GM19397 (cell line): Measurements from ENCODE around the gene ARHGAP42.

Experiments
- ATAC-seq: cut with Tn5 transposase; IDR thresholded peaks from one replicate; pipeline ENCODE4 v1.9.1; 2021; ENCODE audit warnings: mild to moderate bottlenecking, moderate library complexity; ENCODE audit not compliant: unreplicated experiment

ARHGAP42 gene

GRCh38 chr11:100948936-100949335, 261.8 kb downstream of the ARHGAP42 start:
- no peak for ATAC-seq

GRCh38 chr11:100949443-100949842, 262.4 kb downstream of the ARHGAP42 start:
- ATAC-seq, result no peak

- ATAC-seq, result no peak
Measured at GRCh38 chr11:100955318-100955717, 268.2 kb downstream of the ARHGAP42 start.

GRCh38 chr11:100956351-100956750, 269.3 kb downstream of the ARHGAP42 start:
- ATAC-seq, result no peak

GRCh38 chr11:100957499-100957898, 270.4 kb downstream of the ARHGAP42 start:
- no peak for ATAC-seq

GRCh38 chr11:100961633-100962032, 274.5 kb downstream of the ARHGAP42 start:
- ATAC-seq, result no peak

- ATAC-seq, result no peak
Measured at GRCh38 chr11:100963375-100963774, 276.3 kb downstream of the ARHGAP42 start.

GRCh38 chr11:100964435-100964834, 277.3 kb downstream of the ARHGAP42 start:
- ATAC-seq, result no peak

- no peak for ATAC-seq
Measured at GRCh38 chr11:100965346-100965745, 278.3 kb downstream of the ARHGAP42 start.

- ATAC-seq, result no peak
Measured at GRCh38 chr11:100966366-100966765, 279.3 kb downstream of the ARHGAP42 start.

GRCh38 chr11:100969008-100969407, 281.9 kb downstream of the ARHGAP42 start:
- ATAC-seq, result no peak

- no peak for ATAC-seq
Measured at GRCh38 chr11:100970283-100971164, 283.4 kb downstream of the ARHGAP42 start.

GRCh38 chr11:100972046-100972445, 285.0 kb downstream of the ARHGAP42 start:
- no peak for ATAC-seq

GRCh38 chr11:100978442-100978841, 291.4 kb downstream of the ARHGAP42 start:
- ATAC-seq, result no peak

- ATAC-seq, result no peak
Measured at GRCh38 chr11:100978939-100979338, 291.9 kb downstream of the ARHGAP42 start.

GRCh38 chr11:100980156-100980555, 293.1 kb downstream of the ARHGAP42 start:
- no peak for ATAC-seq

GRCh38 chr11:100981196-100981824, 294.2 kb downstream of the ARHGAP42 start:
- no peak for ATAC-seq

GRCh38 chr11:100984668-100985067, 297.6 kb downstream of the ARHGAP42 start:
- ATAC-seq, result peak; percentile 60

GRCh38 chr11:100990931-100991330, 303.8 kb downstream of the ARHGAP42 start:
- no peak for ATAC-seq

- no peak for ATAC-seq
Measured at GRCh38 chr11:100991541-100991940, 304.5 kb downstream of the ARHGAP42 start.

GRCh38 chr11:100994966-100995365, 307.9 kb downstream of the ARHGAP42 start:
- no peak for ATAC-seq

GRCh38 chr11:100999756-101000155, 312.7 kb downstream of the ARHGAP42 start:
- no peak for ATAC-seq
